ENCODE measurements around the gene SEMA3F.

Gene SEMA3F

DNA sequence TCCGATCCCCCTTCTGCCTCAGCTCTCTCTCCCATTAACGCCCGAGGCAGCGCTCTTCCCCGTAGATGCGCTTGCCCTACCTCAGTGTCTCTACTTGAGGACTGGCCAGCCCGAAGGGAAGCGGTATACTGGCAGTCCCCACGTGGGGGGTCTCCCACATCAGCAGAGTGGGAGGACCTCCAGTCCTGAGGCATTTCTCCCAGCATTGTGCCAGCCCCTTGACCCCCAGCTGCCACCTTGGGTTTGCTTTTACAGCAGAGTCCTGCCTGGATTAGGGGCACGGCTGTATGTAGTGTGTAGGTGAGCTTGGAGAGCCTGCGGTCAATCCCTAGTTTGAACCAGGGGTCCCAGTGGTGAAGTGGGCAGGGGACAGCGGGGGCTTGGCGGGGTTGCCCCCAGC is 767 bp downstream of the SEMA3F start:
- no peak for DNase-seq (ENCODE audit: low read depth in 3 of 3)

- DNase-seq (ENCODE audit: low read depth in 3 of 3): no peak
Observed at GRCh38 chr3:50156549-50157493, 1.7 kb downstream of the SEMA3F start.

GRCh38 chr3:50157827-50158529 is 2.9 kb downstream of the SEMA3F start:
- DNase-seq (ENCODE audit: low read depth in 3 of 3): no peak

DNA sequence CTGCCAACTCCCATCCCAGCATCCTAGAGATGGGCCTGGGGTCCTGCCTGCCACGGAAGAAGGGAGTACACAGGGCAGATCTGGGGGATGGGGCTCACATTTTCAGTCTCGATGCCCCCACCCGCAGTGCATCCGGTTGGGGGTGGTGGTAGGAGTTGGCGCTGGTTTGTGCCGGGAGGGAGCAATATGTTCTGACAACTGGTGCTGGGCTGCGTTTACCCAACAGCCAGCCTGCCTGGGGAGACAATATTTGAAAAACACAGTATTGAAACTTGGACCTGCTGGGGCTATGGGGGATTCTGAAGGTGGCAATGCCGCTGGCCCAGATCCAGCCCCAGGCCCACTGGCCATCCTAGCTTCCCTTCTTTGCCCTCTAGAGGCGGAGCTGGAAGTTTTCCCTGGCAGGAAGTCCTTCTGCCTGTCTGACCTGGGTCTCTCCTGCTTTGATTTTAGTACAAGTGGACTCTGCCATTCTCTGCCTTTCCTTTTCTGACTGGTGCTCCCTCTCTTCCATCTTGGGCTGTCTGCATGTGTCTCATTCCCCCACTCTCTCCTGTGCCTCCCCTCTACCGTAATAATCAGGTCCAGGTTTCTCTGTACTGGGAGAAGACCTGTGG is 3.5 kb downstream of the SEMA3F start:
- DNase-seq (ENCODE audit: low read depth in 3 of 3): no peak

DNA sequence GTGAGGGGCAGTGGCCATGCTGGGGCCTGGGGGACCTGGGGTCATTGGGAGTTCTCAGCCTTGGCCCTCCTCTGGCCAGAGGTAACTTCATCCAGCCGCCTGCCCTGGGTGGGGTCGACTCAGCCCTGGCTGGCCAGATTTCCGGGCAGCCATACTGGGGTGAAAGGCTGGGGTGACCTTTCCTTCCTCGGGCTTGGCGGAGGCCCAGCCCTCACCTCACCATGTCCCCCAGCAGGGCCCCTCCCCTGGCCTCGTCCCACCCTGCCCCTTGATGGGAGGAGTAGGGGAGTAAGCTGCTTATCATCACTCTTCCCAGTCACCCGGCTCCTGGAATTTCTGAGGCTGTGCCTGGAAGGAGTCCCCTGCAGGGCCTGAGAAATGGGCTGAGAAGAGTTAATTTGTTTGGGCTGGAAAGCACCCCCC is 5.4 kb downstream of the SEMA3F start:
- no peak for DNase-seq (ENCODE audit: low read depth in 3 of 3)

GRCh38 chr3:50161320-50161719 is 6.2 kb downstream of the SEMA3F start:
- no peak for DNase-seq (ENCODE audit: low read depth in 3 of 3)

DNA sequence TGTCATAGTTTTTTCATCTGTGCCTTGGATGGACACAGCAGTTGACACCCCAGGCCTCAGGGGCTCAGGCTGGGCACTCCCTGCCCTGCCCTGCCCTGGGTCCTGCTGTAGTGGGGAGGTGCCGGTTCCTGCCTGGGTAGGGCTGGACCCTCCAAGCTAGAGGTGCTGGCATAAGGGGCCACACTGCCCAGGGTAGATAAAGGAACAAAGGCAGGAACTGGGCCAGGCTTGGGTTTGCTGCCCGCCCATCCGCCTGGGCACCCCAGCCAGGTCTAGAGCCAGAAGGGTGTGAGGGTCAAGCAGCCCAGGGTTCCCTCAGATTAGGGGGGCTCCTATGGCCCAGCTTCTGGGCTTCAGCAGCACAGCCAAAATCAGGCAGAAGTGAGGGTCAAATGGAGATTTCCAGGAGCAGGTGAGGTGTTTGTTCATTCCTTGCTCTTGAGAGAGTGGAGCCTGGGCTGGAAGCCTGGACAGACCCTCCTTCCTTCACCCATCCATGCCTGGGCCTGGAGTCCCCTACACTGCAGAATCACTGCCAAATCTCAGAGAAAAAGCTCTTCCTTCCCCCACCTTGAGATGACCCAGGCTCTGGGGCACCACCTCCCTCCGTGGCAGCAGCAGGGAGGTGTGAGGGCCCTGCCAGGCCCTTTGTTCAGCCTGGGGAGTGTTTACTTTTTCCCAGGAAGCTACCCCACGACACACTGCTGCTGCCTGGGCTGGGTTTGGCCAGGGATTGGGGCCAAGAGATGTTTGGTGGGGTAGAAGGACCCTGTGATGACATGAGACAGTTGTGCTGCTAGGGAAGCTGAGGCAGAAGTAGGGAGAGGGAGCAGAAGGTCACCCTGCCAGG is 7.1 kb downstream of the SEMA3F start:
- no peak for DNase-seq (ENCODE audit: low read depth in 3 of 3)

- no peak for DNase-seq (ENCODE audit: low read depth in 3 of 3)
Observed at GRCh38 chr3:50163572-50164455, 8.7 kb downstream of the SEMA3F start.

DNA sequence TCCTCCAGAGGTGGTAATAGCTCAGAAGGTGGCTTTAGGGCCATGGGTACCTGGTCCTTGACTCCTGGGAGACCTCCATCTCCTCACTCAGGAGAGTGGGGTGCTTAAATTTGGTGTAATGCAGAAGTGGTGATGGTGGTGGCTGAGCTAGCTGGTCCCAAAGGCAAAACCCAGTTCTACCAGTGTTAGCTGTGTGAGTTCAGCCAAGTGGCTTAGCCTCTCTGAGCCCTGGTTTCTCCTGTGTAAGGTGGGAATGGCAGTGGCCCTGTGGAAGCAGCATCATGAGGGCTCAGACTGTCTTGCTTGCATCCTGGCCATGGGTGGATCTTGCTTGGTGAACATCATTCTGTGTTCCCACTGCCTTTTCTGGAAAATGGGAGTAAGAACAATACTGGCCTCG is 9.4 kb downstream of the SEMA3F start:
- no peak for DNase-seq (ENCODE audit: low read depth in 3 of 3)

GRCh38 chr3:50164984-50165909 is 10.1 kb downstream of the SEMA3F start:
- no peak for DNase-seq (ENCODE audit: low read depth in 3 of 3)

DNA sequence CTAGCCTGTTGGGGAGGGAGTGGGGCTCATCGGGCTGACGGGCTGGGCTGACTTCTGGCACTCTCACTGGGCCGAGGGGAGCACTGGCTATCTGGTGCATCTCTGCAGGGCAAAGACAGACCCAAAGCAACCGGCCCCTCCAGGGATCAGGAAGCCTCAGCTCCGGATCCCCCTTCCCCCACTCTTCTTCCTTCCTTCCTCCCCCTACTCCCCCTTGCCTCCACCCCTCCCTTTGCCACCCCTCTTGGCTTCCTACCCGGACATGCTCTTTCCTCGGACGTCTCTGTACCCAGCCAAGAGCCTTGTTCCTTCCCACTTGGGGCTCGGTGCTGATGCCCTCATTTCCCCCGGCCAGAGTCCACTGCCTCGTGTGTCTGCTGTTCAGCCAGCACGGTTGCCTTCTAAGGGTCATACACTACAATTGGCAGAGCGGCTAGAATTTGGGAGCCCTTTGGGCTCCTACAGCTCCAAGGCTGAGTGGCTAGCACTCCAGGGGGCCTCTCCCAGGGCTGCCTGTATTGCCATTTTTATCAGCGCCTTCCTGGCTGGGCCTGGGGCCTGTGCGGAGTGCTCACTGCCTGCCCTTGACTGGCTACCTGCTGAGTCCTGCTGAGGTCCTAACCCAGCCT is 10.9 kb downstream of the SEMA3F start:
- no peak for DNase-seq (ENCODE audit: low read depth in 3 of 3)

GRCh38 chr3:50166620-50167019 is 11.5 kb downstream of the SEMA3F start:
- no peak for DNase-seq (ENCODE audit: low read depth in 3 of 3)

DNA sequence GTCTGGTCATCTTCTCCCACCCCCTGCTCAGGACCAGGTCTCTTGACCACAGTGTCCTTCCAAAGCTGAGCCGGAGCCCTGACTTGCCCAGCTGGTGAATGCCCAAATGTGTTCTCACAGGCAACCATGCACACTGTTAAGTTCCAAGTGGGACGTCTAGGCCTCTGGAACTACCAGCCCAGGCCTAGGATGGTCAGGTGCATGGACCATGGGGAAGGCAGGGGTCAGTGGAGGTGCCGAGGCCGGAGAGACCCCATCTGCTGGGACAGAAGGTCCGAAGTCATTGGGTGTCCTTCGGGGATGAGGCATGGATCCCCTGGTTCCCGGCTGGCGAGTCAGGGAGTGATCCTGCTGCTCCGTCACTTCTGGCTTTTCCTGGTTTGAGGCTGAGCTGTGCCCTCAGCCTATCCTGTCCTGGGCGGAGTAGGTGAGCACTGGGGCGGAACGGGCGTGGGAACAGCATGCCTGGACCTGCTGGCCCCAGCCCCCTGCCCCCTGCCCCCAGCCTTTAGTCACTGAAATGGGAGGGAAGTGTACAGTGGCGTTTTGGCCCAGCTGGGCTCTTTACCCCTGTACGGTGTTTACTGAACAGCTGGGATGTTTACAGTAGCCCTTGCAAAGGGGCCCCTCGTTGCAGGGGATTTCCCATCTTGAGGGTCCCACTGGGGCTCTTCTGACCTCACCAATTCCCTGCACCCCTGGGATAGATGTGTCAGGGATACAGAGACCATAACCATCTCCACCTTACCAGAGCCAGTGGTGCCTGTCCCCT is 12.1 kb downstream of the SEMA3F start:
- no peak for DNase-seq (ENCODE audit: low read depth in 3 of 3)

DNA sequence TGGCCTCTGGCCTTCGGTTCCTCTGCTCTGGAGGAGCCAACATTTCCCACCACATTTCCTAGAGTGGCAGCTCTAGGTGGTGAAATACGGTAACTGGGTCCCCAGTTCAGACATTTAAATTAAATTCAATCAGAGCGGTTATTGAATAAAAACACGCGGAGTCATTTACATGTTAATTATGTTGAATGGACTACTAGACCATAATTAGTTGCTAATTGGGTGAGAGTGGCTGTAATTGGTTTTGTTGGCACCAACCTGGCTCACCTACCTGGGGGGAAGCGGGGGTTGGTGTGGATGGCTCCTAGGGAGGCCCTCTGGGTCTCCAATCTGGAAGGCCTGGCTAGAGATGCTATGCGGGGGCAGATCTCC is 12.7 kb downstream of the SEMA3F start:
- no peak for DNase-seq (ENCODE audit: low read depth in 3 of 3)

GRCh38 chr3:50168388-50168787 is 13.3 kb downstream of the SEMA3F start:
- no peak for DNase-seq (ENCODE audit: low read depth in 3 of 3)

- no peak for DNase-seq (ENCODE audit: low read depth in 3 of 3)
Observed at GRCh38 chr3:50168791-50169190, 13.7 kb downstream of the SEMA3F start.

DNA sequence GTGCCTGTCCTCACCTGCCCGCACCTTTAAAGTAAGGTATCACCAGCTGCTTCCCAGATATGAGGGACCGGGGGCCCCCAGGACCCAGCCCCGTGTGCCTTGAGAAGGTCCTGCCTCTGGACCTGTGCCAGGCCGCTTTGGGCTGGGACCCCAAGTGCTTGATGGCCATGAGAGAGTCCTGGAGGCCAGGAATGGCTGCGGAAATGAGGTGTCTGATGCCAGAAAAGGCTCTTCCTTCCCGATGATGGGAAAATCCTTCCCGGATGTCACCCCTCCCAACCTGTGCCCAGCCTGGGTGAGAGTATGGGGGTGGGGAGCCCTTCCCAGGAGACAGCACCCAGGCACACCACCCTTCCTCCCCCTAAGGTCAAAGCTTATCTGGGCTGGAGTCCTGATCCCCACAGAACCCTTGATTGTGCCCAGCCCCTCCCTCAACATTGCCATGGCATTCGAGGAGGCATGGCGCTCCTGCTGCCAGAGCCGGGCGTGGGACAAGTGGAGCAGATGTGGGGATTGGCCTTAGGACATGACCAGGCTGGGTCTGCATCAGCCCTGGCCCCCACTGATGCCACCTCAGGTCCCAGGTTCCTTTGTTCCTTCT is 14.2 kb downstream of the SEMA3F start:
- no peak for DNase-seq (ENCODE audit: low read depth in 3 of 3)

DNA sequence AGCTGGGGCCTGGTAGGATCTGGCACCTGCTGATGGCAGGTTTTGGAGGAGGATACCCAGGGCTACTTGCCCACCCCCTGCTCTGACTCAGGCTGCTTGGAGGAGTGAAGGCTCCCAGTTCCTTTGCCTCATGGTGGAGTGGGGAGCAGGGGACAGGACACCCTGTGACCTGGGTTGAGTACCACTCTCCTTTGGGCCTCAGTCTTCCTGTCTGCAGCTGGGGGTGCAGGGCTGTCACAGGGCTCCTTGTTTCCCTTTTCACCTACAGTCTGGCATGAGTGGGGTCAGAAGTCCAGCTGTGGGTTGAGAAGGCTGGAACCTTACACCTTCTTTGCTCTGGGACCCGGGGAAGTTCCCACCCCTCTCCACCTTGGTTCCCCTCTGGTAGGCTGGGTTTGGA is 14.7 kb downstream of the SEMA3F start:
- no peak for DNase-seq (ENCODE audit: low read depth in 3 of 3)

All from stimulated activated CD4-positive, alpha-beta T cell treated with anti-CD3 and anti-CD28 coated beads, TNF-alpha, amount 100 ng/mL, for 4 hours (primary cell).